ENCODE measurements around the gene SPRY4. TPM values are rescaled to one million over a fixed set of nuclear protein-coding genes. Genes with fewer than 3 reads are reported as not detected.
A peak's percentile ranks its signal among the peaks of the same experiment; 100 is the strongest.

The SPRY4 gene
- total and polyA plus RNA-seq, 2 donors (not counting 1 experiment from before 2014, with no cell fraction given) = 4.5 to 6.0 TPM

DNA sequence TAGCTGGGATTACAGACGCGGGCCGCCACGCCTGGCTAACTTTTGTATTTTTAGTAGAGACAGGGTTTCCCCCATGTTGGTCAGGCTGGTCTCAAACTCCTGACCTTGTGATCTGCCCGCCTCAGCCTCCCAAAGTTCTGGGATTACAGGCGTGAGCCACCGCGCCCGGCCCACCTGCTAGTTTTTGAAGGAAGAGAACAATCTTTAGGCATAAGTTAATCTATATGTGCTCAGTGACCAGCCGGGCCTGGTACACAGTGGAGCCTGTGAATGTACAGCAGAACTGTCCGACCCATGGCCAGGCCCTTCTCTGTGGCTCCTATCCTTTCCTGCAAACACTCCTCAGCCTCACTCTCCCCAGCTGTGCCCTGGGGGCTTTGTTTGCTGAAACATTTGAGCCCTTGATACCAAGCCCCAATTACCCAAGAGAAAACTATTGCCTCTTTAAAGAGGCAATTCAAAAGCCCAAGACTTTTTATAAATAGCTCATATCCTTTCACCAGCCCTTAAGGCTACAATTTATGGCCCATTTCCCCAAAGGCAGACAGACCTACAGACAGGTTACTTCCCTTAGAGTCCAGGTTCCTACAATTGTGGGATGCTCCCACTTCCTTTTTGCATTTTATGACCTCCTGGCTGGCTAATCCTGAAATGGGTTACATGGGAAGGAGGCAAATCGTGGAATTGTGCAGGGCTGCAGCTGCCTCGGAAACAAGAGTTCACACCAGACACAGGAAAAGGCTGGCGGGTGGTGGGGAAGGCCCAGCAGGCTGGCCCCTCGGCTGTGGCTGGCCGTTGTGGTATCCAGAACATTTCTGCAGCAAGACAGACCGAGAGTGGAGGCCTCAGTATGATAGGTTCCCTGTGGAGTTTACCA is 37.5 kb downstream of the SPRY4 start:
- Histone ChIP-seq H3K79me2 (ENCODE audit: control insufficient read depth, insufficient read depth, low read length) (no peaks in the 10 kb centered on the region), H3K36me3 (ENCODE audit: control insufficient read depth, insufficient read depth, low read length) (no peaks in the 10 kb centered on the region), H4K20me1 (ENCODE audit: control insufficient read depth, extremely low read depth, insufficient read depth, low read length) (no peaks in the 10 kb centered on the region), H3K4me1 (ENCODE audit: control insufficient read depth, extremely low read depth, insufficient read depth, low read length) (peaks cover 3% of the 10 kb centered on the region), H3K4me2 (ENCODE audit: extremely low read depth, insufficient read depth, low read length) (peak overlapping the region; percentile 18), H3K27me3 (ENCODE audit: control insufficient read depth, insufficient read depth, low read length) (no peaks in the 10 kb centered on the region), H3K9me3 (ENCODE audit: control insufficient read depth, insufficient read depth, low read depth, low read length) (no peaks in the 10 kb centered on the region), H3K4me3 (replicated peaks in 1 of 4; ENCODE audit: control extremely low read depth in 1 of 4, insufficient read depth in 1 of 4, low read depth in 3 of 4, low read length in 4 of 4) (no peak overlapping the region), H3K9ac (ENCODE audit: insufficient read depth, low read length) (peak overlapping the region; percentile 27), H2AFZ (ENCODE audit: low read length) (peak overlapping the region; percentile 67), H3K27ac (ENCODE audit: insufficient read depth, low read length) (peak overlapping the region; percentile 14)
- TF ChIP-seq, protein P1, sequence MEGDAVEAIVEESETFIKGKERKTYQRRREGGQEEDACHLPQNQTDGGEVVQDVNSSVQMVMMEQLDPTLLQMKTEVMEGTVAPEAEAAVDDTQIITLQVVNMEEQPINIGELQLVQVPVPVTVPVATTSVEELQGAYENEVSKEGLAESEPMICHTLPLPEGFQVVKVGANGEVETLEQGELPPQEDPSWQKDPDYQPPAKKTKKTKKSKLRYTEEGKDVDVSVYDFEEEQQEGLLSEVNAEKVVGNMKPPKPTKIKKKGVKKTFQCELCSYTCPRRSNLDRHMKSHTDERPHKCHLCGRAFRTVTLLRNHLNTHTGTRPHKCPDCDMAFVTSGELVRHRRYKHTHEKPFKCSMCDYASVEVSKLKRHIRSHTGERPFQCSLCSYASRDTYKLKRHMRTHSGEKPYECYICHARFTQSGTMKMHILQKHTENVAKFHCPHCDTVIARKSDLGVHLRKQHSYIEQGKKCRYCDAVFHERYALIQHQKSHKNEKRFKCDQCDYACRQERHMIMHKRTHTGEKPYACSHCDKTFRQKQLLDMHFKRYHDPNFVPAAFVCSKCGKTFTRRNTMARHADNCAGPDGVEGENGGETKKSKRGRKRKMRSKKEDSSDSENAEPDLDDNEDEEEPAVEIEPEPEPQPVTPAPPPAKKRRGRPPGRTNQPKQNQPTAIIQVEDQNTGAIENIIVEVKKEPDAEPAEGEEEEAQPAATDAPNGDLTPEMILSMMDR (conservative IDR thresholded peaks at IDR 0.05 in 1 of 2, IDR thresholded peaks at IDR 0.05 in 1 of 2; ENCODE audit: low read depth in 1 of 2, low read length in 2 of 2) = no peak
- TF ChIP-seq EZH2 (IDR thresholded peaks at IDR 0.05; ENCODE audit: low read length, missing control alignments) = no peak
- no peak for DNase-seq (ENCODE audit: low read depth in 2 of 2)

DNA sequence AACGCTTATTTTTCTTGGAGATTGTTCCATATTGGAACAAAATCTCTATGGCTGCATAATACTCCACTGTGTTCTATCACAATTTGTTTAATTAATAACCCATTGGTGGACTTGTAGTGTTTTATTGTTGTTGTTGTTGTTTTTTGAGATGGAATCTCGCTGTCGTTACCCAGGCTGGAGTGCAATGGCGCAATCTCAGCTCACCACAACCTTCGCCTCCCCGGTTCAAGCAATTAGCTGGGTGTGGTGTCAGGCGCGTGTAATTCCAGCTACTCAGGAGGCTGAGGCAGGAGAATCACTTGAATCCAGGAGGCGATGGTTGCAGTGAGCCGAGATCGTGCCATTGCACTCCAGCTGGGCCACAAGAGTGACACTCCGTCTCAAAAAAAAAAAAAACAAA is 38.7 kb downstream of the SPRY4 start:
- no peak overlapping the region for H3K4me3 ChIP-seq (replicated peaks in 1 of 4; ENCODE audit: control extremely low read depth in 1 of 4, insufficient read depth in 1 of 4, low read depth in 3 of 4, low read length in 4 of 4)
- H3K4me2 ChIP-seq (ENCODE audit: extremely low read depth, insufficient read depth, low read length) = no peak overlapping the region
- H3K79me2 ChIP-seq (ENCODE audit: control insufficient read depth, insufficient read depth, low read length) = no peaks in the 10 kb centered on the region
- no peaks in the 10 kb centered on the region for H3K9me3 ChIP-seq (ENCODE audit: control insufficient read depth, insufficient read depth, low read depth, low read length)
- peaks cover 3% of the 10 kb centered on the region for H3K4me1 ChIP-seq (ENCODE audit: control insufficient read depth, extremely low read depth, insufficient read depth, low read length)
- H3K36me3 ChIP-seq (ENCODE audit: control insufficient read depth, insufficient read depth, low read length) = no peaks in the 10 kb centered on the region
- no peak overlapping the region for H2AFZ ChIP-seq (ENCODE audit: low read length)
- TF ChIP-seq, protein P1 (conservative IDR thresholded peaks at IDR 0.05 in 1 of 2, IDR thresholded peaks at IDR 0.05 in 1 of 2; ENCODE audit: low read depth in 1 of 2, low read length in 2 of 2) = no peak
- TF ChIP-seq EZH2 (IDR thresholded peaks at IDR 0.05; ENCODE audit: low read length, missing control alignments) = no peak
- DNase-seq (ENCODE audit: low read depth in 2 of 2) = no peak
- H3K9ac ChIP-seq (ENCODE audit: insufficient read depth, low read length) = no peak overlapping the region
- no peaks in the 10 kb centered on the region for H4K20me1 ChIP-seq (ENCODE audit: control insufficient read depth, extremely low read depth, insufficient read depth, low read length)
- no peaks in the 10 kb centered on the region for H3K27me3 ChIP-seq (ENCODE audit: control insufficient read depth, insufficient read depth, low read length)
- H3K27ac ChIP-seq (ENCODE audit: insufficient read depth, low read length) = no peak overlapping the region

DNA sequence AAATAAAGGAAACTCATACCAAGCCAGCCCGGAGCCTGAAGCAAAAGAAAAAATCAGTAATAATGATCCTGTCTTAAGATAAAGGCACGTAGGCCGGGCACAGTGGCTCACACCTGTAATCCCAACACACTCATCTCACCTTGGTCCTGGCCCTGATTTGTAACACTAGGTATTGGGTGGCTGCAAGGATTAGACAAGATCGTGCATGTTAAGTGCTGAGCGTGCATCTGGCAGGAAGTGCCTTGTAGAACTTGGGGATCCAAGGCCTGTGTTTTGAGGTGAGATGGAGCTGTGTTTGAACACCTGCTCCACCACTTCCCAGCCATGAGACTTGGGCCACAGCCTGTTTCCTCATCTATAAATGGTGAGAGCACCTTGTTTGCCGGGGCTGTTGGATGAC is 41.5 kb downstream of the SPRY4 start:
- H3K9ac ChIP-seq (ENCODE audit: insufficient read depth, low read length) = no peak overlapping the region

More for the DNA sequence above, 41.5 kb downstream of the SPRY4 start:
- Histone ChIP-seq H3K4me1 (ENCODE audit: control insufficient read depth, extremely low read depth, insufficient read depth, low read length) (peaks cover 11% of the 10 kb centered on the region), H3K4me2 (ENCODE audit: extremely low read depth, insufficient read depth, low read length) (no peak overlapping the region), H3K36me3 (ENCODE audit: control insufficient read depth, insufficient read depth, low read length) (no peaks in the 10 kb centered on the region), H4K20me1 (ENCODE audit: control insufficient read depth, extremely low read depth, insufficient read depth, low read length) (no peaks in the 10 kb centered on the region), H3K27me3 (ENCODE audit: control insufficient read depth, insufficient read depth, low read length) (no peaks in the 10 kb centered on the region), H3K9me3 (ENCODE audit: control insufficient read depth, insufficient read depth, low read depth, low read length) (no peaks in the 10 kb centered on the region), H3K79me2 (ENCODE audit: control insufficient read depth, insufficient read depth, low read length) (no peaks in the 10 kb centered on the region), H3K27ac (ENCODE audit: insufficient read depth, low read length) (no peak overlapping the region), H2AFZ (ENCODE audit: low read length) (no peak overlapping the region), H3K4me3 (replicated peaks in 1 of 4; ENCODE audit: control extremely low read depth in 1 of 4, insufficient read depth in 1 of 4, low read depth in 3 of 4, low read length in 4 of 4) (no peak overlapping the region)
- DNase-seq (ENCODE audit: low read depth in 2 of 2) = no peak
- TF ChIP-seq, protein P1 (conservative IDR thresholded peaks at IDR 0.05 in 1 of 2, IDR thresholded peaks at IDR 0.05 in 1 of 2; ENCODE audit: low read depth in 1 of 2, low read length in 2 of 2) = no peak
- TF ChIP-seq EZH2 (IDR thresholded peaks at IDR 0.05; ENCODE audit: low read length, missing control alignments) = no peak

Measured in fibroblast of lung (primary cell).